ENCODE results near the gene ARF1.
A peak's percentile ranks its signal among the peaks of the same experiment; 100 is the strongest.

ARF1 gene

GRCh38 chr1:228071839-228072657 is 10.5 kb upstream of the ARF1 start:
- DNase-seq: no peak

GRCh38 chr1:228072658-228073043 is 9.9 kb upstream of the ARF1 start:
- no peak for DNase-seq

- no peak for DNase-seq
Observed at GRCh38 chr1:228073061-228073856, 9.2 kb upstream of the ARF1 start.

GRCh38 chr1:228073857-228074545 is 8.5 kb upstream of the ARF1 start:
- peak; percentile 59 for DNase-seq

GRCh38 chr1:228074954-228075730 is 7.4 kb upstream of the ARF1 start:
- peak; percentile 48 for DNase-seq

GRCh38 chr1:228075801-228076271 is 6.7 kb upstream of the ARF1 start:
- DNase-seq: no peak

- DNase-seq: no peak
Observed at GRCh38 chr1:228076796-228077430, 5.6 kb upstream of the ARF1 start.

- DNase-seq: no peak
Observed at GRCh38 chr1:228077565-228078330, 4.8 kb upstream of the ARF1 start.

- DNase-seq: no peak
Observed at GRCh38 chr1:228079013-228079412, 3.5 kb upstream of the ARF1 start.

- no peak for DNase-seq
Observed at GRCh38 chr1:228079601-228080263, 2.8 kb upstream of the ARF1 start.

GRCh38 chr1:228081144-228081543 is 1.4 kb upstream of the ARF1 start:
- no peak for DNase-seq

GRCh38 chr1:228081578-228082213 is 812 bp upstream of the ARF1 start:
- DNase-seq: peak; percentile 64

GRCh38 chr1:228082918-228083870 is 686 bp downstream of the ARF1 start:
- DNase-seq: peak; percentile 77

GRCh38 chr1:228083871-228084278 is 1.4 kb downstream of the ARF1 start:
- peak; percentile 54 for DNase-seq

GRCh38 chr1:228084325-228084724 is 1.8 kb downstream of the ARF1 start:
- DNase-seq: no peak

- DNase-seq: no peak
Observed at GRCh38 chr1:228084797-228085196, 2.3 kb downstream of the ARF1 start.

GRCh38 chr1:228085287-228085951 is 2.9 kb downstream of the ARF1 start:
- DNase-seq: no peak

GRCh38 chr1:228087771-228088251 is 5.3 kb downstream of the ARF1 start:
- no peak for DNase-seq

Measured in DMS53 (cell line).